ENCODE results near the gene EIF4G1.
A peak's percentile ranks its signal among the peaks of the same experiment; 100 is the strongest.

The EIF4G1 gene

GRCh38 chr3:184300378-184300720 is 14.1 kb upstream of the EIF4G1 start:
- no peak for DNase-seq (ENCODE audit: low read depth in 1 of 2, low spot score in 1 of 2)

DNA sequence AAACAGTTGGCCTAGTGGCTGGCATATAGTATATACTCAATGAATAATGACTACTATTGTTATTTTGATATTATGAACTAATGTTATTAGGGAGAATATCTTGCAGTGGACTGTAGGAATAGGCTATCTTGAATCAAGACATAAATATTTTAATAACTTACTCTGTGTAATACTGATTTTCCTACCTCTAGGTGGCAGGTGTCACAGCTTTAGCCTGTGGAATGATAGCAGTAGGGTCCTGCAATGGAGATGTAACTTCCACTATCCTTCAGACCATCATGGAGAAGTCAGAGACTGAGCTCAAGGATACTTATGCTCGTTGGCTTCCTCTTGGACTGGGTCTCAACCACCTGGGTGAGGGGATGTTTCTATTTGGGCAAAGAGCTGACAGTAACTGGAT is 8.8 kb upstream of the EIF4G1 start:
- DNase-seq (ENCODE audit: low read depth in 1 of 2, low spot score in 1 of 2): no peak

- DNase-seq (ENCODE audit: low read depth in 1 of 2, low spot score in 1 of 2): no peak
Measured at GRCh38 chr3:184306341-184306972, 7.9 kb upstream of the EIF4G1 start.

- DNase-seq (ENCODE audit: low read depth in 1 of 2, low spot score in 1 of 2): no peak
Measured at GRCh38 chr3:184307915-184308314, 6.5 kb upstream of the EIF4G1 start.

DNA sequence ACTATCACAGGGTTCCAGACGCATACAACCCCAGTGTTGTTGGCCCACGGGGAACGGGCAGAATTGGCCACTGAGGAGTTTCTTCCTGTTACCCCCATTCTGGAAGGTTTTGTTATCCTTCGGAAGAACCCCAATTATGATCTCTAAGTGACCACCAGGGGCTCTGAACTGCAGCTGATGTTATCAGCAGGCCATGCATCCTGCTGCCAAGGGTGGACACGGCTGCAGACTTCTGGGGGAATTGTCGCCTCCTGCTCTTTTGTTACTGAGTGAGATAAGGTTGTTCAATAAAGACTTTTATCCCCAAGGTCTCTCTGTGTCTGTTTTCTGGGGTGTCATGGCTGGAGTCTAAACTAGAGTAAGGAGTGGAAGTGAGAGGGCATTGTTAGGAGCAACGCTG is 5.7 kb upstream of the EIF4G1 start:
- no peak for DNase-seq (ENCODE audit: low read depth in 1 of 2, low spot score in 1 of 2)

- DNase-seq (ENCODE audit: low read depth in 1 of 2, low spot score in 1 of 2): no peak
Measured at GRCh38 chr3:184311633-184312032, 2.8 kb upstream of the EIF4G1 start.

DNA sequence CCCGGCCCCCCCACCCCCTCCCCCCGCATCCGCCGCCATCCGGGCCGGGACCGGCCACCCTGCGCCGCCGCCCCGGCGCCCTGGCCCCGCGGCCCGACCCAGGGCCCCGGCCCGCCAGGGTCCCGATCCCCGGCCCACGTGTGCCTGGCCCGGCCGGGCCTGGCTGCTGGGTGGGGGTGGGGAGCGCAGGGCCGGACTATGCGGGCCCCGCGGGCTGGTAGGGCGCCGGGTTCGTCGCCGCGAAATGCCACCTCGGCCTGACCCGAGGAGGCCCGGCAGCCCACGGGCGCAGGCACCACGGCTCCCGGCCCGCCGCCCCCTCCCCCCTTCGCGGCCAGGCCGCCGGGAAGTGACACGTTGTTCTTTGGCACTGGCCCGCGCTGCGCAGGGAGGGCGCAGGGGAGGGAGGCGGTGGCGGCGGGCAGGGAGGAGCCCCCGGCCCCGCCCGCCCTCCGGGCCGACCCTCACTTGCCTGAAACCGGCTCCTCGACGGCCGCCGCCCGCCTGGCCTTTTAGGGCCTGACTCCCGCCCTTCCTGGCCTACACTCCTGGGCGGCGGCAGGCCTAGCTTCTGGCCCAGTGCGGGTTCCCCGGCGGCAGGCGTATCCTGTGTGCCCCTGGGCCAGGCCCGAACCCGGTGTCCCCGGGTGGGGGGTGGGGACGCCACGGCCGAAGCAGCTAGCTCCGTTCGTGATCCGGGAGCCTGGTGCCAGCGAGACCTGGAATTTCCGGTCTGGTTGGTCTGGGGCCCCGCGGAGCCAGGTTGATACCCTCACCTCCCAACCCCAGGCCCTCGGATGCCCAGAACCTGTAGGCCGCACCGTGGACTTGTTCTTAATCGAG is 515 bp downstream of the EIF4G1 start:
- DNase-seq (ENCODE audit: low read depth in 1 of 2, low spot score in 1 of 2): peak; percentile 33 to 64

- DNase-seq (ENCODE audit: low read depth in 1 of 2, low spot score in 1 of 2): no peak
Measured at GRCh38 chr3:184315543-184315867, 1.1 kb downstream of the EIF4G1 start.

DNA sequence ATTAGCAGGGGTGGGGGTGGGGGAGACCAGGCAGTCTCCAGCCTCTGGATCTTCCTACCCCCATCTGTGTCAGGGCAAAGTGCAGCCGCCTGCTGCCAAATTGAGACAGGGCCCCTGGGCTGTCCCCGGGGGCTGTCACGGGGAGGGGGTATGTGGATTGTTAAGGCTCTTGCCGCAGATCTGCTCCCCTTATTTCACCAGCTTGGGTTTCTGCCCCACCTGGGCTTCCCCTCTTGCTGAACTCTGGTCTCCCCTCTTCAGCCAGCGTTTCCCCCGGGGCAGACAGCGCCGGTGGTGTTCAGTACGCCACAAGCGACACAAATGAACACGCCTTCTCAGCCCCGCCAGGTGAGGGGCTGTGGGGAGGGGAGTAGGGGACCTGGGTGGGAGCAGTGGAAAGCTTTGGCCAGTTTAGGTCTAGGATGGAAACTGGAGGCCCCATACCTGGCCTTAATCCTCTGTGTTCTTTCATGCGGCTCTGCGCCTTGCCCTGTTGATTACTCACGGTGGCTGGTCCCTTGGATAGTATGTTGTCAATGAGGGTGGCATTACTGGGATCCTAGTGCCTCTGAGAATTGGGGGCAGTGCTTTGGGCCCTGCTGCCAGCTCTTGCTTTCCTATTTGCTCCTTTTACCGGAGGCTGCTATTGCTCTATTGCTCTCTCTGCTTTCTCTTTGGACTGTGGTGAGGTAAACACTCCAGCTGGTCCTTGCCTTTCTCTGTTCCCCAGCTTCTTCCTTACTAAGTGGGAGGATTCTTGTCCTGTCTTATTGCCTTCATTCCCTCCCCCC is 1.7 kb downstream of the EIF4G1 start:
- no peak for DNase-seq (ENCODE audit: low read depth in 1 of 2, low spot score in 1 of 2)

- no peak for DNase-seq (ENCODE audit: low read depth in 1 of 2, low spot score in 1 of 2)
Measured at GRCh38 chr3:184316792-184317191, 2.4 kb downstream of the EIF4G1 start.

- DNase-seq (ENCODE audit: low read depth in 1 of 2, low spot score in 1 of 2): no peak
Measured at GRCh38 chr3:184317201-184317600, 2.8 kb downstream of the EIF4G1 start.

DNA sequence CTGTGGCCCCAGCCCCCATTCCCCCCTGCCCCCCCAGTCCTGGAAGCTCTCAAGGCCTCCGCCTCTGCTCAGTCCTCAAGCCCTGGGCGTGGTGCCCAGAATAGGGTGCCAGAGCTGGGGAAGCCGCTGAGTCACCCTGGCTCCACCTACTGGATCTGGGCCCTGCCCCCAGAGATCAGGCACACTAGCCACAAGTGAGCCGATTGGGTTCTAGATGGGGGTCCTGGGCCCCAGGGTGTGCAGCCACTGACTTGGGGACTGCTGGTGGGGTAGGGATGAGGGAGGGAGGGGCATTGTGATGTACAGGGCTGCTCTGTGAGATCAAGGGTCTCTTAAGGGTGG is 5.7 kb downstream of the EIF4G1 start:
- no peak for DNase-seq (ENCODE audit: low read depth in 1 of 2, low spot score in 1 of 2)

DNA sequence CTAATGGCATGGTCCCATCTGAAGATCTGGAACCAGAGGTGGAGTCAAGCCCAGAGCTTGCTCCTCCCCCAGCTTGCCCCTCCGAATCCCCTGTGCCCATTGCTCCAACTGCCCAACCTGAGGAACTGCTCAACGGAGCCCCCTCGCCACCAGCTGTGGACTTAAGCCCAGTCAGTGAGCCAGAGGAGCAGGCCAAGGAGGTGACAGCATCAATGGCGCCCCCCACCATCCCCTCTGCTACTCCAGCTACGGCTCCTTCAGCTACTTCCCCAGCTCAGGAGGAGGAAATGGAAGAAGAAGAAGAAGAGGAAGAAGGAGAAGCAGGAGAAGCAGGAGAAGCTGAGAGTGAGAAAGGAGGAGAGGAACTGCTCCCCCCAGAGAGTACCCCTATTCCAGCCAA is 7.3 kb downstream of the EIF4G1 start:
- DNase-seq (ENCODE audit: low read depth in 1 of 2, low spot score in 1 of 2): no peak

DNA sequence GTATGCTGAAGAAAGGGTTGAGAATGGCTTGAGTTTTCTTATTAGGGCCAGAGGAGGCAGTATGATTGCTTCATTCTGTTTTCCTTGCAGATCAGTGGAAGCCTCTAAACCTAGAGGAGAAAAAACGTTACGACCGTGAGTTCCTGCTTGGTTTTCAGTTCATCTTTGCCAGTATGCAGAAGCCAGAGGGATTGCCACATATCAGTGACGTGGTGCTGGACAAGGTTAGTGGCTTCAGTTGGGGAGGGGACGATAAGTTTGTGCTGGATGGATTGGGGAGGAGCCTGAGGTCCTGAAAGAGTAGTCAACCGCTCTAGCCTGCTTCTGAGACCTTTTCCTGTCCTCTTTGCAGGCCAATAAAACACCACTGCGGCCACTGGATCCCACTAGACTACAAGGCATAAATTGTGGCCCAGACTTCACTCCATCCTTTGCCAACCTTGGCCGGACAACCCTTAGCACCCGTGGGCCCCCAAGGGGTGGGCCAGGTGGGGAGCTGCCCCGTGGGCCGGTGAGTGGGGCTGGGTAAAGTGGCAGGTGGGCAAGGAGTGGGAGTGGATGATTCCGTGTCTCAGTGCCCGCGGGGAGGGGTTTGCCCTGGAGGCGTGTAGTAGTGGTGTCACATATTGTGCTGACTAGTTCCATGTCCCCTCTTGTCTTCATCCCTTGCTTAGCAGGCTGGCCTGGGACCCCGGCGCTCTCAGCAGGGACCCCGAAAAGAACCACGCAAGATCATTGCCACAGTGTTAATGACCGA is 8.5 kb downstream of the EIF4G1 start:
- no peak for DNase-seq (ENCODE audit: low read depth in 1 of 2, low spot score in 1 of 2)

DNA sequence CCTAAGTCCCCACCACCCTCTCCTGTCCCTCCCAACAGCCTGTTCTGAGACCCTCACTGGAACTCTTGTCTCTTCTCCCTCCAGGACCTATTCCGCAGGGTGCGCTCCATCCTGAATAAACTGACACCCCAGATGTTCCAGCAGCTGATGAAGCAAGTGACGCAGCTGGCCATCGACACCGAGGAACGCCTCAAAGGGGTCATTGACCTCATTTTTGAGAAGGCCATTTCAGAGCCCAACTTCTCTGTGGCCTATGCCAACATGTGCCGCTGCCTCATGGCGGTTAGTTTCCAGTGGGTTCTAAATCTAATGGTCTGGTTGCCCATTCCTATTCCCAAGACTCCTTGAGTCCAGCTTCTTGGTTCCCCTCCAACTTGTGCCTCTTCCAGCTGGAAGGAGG is 9.3 kb downstream of the EIF4G1 start:
- DNase-seq (ENCODE audit: low read depth in 1 of 2, low spot score in 1 of 2): no peak

GRCh38 chr3:184325269-184325668 is 10.9 kb downstream of the EIF4G1 start:
- no peak for DNase-seq (ENCODE audit: low read depth in 1 of 2, low spot score in 1 of 2)

DNA sequence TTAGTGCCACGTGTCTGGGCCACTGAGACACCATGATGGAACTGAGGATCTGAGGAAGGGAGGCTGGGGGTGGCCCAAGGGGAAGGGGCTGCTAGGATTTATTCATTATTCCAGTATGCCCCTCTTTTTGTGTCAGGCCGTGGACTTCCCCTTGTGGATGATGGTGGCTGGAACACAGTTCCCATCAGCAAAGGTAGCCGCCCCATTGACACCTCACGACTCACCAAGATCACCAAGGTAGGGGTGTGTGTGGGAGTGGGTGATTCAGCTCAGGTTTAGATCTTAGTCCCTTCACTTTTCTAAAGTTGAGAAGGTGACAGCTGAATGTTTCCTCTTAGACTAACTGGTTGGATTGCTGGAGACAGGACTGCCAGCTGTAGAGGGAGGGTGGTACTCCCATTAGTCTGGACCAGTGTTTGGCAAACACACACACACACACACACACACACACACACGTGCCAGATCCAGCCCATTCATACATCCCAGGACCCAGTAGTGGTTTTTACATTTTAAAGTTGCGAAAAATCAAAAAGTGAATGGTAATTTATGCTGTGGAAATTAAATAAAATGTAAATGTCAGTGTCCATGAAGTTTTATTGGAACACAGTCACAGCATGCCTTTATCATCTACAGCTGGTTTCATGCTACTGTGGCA is 11.4 kb downstream of the EIF4G1 start:
- no peak for DNase-seq (ENCODE audit: low read depth in 1 of 2, low spot score in 1 of 2)

DNA sequence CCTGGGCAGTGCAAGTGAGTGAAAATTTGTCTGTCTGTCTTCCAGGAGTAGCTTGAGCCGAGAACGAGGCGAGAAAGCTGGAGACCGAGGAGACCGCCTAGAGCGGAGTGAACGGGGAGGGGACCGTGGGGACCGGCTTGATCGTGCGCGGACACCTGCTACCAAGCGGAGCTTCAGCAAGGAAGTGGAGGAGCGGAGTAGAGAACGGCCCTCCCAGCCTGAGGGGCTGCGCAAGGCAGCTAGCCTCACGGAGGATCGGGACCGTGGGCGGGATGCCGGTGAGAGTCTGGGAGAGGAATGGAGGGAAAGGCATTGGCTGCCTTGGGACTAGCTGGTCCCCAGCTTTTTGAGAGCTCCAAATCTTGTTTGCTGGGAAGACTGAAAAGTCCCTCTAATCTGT is 12.8 kb downstream of the EIF4G1 start:
- DNase-seq (ENCODE audit: low read depth in 1 of 2, low spot score in 1 of 2): no peak

- no peak for DNase-seq (ENCODE audit: low read depth in 1 of 2, low spot score in 1 of 2)
Measured at GRCh38 chr3:184328516-184328915, 14.1 kb downstream of the EIF4G1 start.

DNA sequence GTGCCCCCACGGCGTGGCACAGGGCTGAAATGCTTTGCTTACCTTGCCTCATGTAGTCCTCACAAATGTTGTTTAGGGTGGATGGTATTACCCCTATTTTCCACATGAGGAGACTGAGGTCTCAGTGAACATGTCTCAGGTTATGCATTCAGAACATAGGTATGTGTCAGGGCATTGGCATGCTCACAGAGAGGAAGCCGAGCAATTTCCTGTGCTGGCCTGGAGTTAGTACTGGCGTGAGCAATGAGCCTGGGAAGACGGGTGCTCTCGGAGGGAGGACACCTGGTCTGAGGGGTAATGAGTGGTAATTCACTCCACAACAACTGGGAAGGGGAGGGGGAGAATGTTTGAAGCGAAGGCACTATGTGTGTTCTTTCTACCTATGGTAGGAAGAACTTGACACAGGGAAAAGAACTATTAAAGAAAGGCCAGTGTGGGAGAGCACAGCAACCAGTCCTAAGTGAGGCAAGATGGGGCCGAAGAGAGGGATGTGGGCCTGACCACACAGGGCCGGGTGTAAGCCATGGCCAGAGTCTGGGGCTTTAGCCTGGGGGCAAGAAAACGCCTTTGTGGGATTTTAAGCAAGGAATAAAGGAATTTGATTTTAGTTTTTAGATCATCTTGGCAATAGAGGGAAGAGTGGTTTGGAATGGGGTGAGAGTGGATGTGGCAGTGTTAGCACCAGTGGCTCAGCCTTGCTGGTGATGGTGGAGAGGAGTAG is 18.1 kb downstream of the EIF4G1 start:
- DNase-seq (ENCODE audit: low read depth in 1 of 2, low spot score in 1 of 2): no peak

DNA sequence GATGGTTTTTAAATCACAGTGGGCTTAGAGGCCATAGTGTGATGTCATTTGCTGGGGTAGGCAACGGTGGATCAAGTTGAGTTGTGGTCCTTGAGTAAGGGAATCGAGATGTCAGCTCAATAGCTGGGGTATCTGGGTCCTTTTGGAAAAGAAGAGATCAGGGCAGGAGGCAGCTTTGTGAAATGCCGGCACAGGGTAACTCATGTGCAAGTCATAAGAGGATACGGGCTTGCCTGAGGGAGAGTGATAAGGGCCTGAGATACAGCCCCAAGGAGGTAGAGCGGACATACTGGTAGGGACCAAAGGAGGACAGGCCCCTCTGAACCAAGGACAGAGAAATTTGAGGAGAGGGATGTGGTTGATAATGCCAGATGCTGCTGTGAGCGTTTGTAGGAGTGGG is 18.8 kb downstream of the EIF4G1 start:
- no peak for DNase-seq (ENCODE audit: low read depth in 1 of 2, low spot score in 1 of 2)

All from activated T-helper 1 cell treated with anti-CD3 and anti-CD28 coated beads, Interleukin-2, amount 50 U/mL, for 16 hours (primary cell).